Memory B cell (primary cell): Measurements from ENCODE around the gene ZMAT5.

Experiments used
- ATAC-seq: fragments of 150-1000 bp; cut with Tn5 transposase; 2 replicates; pipeline ENCODE4 v1.10.0; 2021; ENCODE audit warnings: low read depth, mild to moderate bottlenecking, moderate library complexity
- DNase-seq, 2 donors: peaks; one replicate each; pipeline ENCODE4 v3.0.0; 2022; ENCODE audit warnings: low spot score in 2 of 2
- H3K27ac Mint-ChIP-seq: one replicate; pipeline ENCODE4 v1.8.0; 2022; ENCODE audit warnings: mild to moderate bottlenecking, moderate library complexity, mixed read lengths
- H3K27me3 Mint-ChIP-seq: one replicate; pipeline ENCODE4 v1.8.0; 2022; ENCODE audit warnings: mixed read lengths
- H3K36me3 Mint-ChIP-seq: one replicate; pipeline ENCODE4 v1.8.0; 2022; ENCODE audit warnings: mild to moderate bottlenecking, mixed read lengths
- H3K4me1 Mint-ChIP-seq: one replicate; pipeline ENCODE4 v1.8.0; 2022; ENCODE audit warnings: mixed read lengths
- H3K4me3 Mint-ChIP-seq: one replicate; pipeline ENCODE4 v1.8.0; 2022; ENCODE audit warnings: mild to moderate bottlenecking, moderate library complexity, mixed read lengths
- H3K9me3 Mint-ChIP-seq: one replicate; pipeline ENCODE4 v1.8.0; 2022; ENCODE audit warnings: mixed read lengths

Gene ZMAT5

DNA sequence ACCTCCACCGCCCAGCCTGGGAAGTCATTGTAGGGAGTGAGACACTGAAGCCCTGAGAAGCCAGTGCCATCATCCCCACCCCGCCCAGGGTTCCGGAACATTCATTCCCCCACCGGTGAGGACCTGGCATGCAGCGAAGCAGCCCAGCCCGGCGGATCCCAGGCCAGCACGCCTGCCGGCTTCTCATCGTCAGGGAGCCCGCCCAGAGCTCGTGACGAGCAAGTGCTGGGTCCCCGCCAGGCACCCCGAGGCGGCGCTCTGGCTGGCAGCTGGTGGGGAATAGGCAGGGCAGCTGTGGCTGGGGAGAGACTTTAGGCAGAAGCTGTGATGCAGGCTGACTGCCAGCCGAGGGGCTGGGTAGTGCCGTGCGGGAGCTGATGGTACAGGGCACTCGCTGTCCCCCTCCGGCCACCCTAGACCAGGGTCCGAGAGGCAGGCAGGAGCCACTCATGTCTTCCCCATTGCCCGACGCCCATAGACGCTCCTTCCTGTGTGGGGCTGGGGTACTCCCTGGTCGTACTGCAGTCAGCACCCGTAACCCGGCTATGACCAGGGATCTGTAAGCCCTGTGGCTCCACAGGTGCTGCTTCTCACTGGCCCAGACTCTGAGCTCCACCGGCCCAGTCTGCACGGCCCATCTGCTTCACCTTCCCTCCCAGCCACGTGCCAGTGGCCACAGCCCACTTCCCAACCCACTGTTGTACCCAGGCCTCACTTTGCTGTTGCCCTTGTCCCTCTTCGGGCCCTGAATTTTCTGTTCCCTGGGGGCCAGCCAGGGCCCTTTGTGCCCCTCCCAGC is 71.5 kb downstream of the ZMAT5 start:
- Mint-ChIP-seq H3K27ac (no peak overlapping the region), H3K27me3 (no peaks in the 10 kb centered on the region), H3K9me3 (no peaks in the 10 kb centered on the region), H3K4me1 (no peaks in the 10 kb centered on the region), H3K36me3 (peaks cover 30% of the 10 kb centered on the region), H3K4me3 (no peak overlapping the region)
- no peak for DNase-seq
- ATAC-seq: no peak

DNA sequence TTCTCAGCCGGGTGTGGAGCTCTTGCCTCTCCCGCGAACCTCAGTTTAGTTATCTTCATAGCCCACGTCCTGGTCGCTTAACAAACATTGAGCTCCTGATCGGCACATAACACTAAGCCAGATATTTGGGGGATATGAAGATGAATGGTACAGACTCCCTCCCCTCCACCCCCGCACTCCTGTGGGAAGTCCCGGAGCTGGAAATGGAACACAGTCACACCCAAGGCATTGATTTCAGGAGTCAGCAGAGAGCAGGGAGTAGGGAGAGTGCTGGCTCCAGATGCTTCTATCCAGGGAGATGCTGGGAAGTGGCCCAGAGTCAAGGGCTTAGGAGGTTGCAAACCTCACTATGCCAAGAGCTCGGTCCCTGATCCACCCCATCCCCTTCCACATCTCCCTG is 73.1 kb downstream of the ZMAT5 start:
- Mint-ChIP-seq H3K9me3 (no peaks in the 10 kb centered on the region), H3K27me3 (no peaks in the 10 kb centered on the region), H3K27ac (no peak overlapping the region), H3K4me1 (no peaks in the 10 kb centered on the region), H3K4me3 (no peak overlapping the region), H3K36me3 (peaks cover 33% of the 10 kb centered on the region)
- DNase-seq (no peak), ATAC-seq (no peak)

DNA sequence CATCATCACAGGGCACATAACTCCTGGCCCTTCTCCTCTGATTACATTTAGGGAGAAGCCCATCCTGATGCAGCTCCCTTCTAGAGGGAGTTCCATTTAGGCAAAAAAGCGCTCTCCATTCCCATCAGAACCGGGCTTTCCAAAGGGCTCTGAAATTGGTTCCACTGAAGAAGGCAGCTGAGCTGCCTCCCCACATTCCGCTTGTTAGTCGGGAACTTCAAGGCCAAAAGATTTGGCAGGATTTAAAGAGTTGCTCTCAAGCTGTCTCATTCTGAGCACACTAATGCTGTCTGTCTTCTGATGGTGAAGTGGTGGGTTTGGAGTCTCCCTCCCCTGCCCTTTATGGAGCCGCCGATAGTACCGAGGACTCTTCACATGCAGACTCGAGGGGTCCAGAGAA is 73.6 kb downstream of the ZMAT5 start:
- Mint-ChIP-seq H3K9me3 (no peaks in the 10 kb centered on the region), H3K4me3 (no peak overlapping the region), H3K27ac (no peak overlapping the region), H3K4me1 (no peaks in the 10 kb centered on the region), H3K27me3 (no peaks in the 10 kb centered on the region), H3K36me3 (peaks cover 32% of the 10 kb centered on the region)
- DNase-seq: no peak
- ATAC-seq: no peak

DNA sequence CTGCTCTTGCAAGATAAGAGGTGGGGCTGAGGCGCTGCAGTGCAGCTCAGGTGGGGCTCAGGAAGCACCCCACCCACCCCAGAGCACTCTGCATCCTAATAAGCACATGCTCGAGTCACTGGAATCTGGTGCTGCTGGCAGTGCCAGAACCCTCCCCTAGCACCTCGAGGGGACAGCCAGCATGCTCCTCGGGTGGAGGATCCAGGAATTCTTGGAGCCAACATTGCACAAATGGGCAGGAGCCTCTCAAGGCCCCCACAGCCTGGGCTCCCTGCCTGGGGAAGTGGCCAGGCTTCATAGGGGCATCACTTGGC is 74.5 kb downstream of the ZMAT5 start:
- Mint-ChIP-seq H3K27ac (no peak overlapping the region), H3K9me3 (no peaks in the 10 kb centered on the region), H3K4me1 (no peaks in the 10 kb centered on the region), H3K27me3 (no peaks in the 10 kb centered on the region), H3K36me3 (peaks cover 31% of the 10 kb centered on the region), H3K4me3 (no peak overlapping the region)
- no peak for DNase-seq
- no peak for ATAC-seq

DNA sequence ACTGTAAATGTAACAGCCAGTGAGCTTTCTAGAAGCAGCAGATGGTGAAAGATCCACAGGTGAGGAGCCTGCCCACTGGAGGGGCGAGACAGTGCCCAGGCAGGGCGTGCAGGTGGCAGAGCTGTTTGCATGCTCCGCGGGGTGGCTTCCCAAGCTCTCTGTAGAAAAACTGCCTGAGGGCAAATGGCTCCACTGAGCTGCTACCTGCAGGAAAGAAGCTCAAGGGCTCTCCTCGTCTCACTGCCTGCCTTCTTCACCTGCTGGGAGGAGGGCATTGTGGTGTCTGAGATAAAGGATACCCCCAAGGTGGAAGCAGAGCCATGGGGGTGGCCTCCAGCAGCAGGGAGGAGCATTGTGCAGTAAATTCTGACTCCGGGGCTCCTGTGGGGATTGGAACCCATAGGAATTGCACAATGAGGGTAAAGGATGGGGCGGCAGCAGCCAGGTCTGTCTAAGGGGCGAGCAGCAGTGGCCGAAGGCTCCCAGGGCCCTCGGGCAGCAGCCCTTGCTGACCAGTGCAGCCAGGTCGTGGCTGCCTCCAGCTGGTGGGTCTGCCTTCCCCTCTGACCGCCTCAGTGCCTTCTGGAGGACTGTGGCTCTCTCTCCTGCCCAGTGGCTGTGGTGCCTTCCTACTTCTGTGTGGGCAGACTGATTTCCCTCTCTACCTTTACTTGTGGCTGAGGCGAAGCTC is 75.0 kb downstream of the ZMAT5 start:
- H3K27ac Mint-ChIP-seq: no peak overlapping the region
- H3K4me3 Mint-ChIP-seq: no peak overlapping the region
- peaks cover 33% of the 10 kb centered on the region for H3K36me3 Mint-ChIP-seq
- H3K27me3 Mint-ChIP-seq: no peaks in the 10 kb centered on the region
- H3K4me1 Mint-ChIP-seq: no peaks in the 10 kb centered on the region
- ATAC-seq: no peak
- H3K9me3 Mint-ChIP-seq: no peaks in the 10 kb centered on the region
- DNase-seq: no peak

DNA sequence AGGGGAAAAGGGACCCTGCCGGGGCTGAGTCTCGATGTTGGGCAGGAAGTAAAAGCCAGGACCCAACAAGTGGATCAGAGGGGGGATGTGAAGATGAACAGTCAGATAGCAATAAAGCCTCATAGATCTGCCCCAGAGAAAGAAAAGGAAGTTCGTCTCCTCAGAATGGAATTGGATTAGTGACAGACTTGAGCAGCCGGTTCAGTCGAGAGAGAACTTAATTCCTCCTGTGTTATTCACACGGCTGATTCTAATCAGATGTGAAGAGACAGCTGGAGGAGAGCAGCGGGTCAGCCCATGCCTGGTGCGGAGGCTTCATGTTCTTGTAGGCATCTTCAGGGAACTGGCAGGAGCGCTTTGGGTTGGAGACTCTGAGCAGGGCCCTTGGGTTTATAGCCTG is 76.3 kb downstream of the ZMAT5 start:
- Mint-ChIP-seq H3K36me3 (peaks cover 29% of the 10 kb centered on the region), H3K4me1 (no peaks in the 10 kb centered on the region)

DNA sequence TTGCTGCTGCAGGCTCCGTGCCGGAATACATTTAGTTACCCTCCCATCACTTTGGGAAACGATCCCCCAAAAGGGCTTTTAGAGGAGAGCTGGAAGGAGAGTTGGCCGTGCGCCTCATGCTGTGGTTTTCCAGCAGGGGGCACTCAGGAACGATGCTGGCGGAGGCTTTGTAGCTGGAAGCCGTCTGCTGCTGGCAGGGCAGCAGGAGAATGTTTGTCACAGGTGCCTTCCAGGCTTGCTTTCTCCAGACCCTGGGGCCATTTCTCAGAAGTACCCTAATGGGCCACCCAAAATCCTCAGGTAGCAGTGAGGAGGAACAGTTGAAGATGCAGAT is 77.0 kb downstream of the ZMAT5 start:
- Mint-ChIP-seq H3K4me3 (no peak overlapping the region), H3K9me3 (no peaks in the 10 kb centered on the region), H3K27me3 (no peaks in the 10 kb centered on the region), H3K4me1 (no peaks in the 10 kb centered on the region), H3K27ac (no peak overlapping the region), H3K36me3 (peaks cover 27% of the 10 kb centered on the region)
- ATAC-seq: no peak
- no peak for DNase-seq

More for the DNA sequence above, 76.3 kb downstream of the ZMAT5 start:
- DNase-seq: no peak
- no peaks in the 10 kb centered on the region for H3K27me3 Mint-ChIP-seq
- ATAC-seq: no peak
- no peaks in the 10 kb centered on the region for H3K9me3 Mint-ChIP-seq
- H3K4me3 Mint-ChIP-seq: no peak overlapping the region
- no peak overlapping the region for H3K27ac Mint-ChIP-seq

DNA sequence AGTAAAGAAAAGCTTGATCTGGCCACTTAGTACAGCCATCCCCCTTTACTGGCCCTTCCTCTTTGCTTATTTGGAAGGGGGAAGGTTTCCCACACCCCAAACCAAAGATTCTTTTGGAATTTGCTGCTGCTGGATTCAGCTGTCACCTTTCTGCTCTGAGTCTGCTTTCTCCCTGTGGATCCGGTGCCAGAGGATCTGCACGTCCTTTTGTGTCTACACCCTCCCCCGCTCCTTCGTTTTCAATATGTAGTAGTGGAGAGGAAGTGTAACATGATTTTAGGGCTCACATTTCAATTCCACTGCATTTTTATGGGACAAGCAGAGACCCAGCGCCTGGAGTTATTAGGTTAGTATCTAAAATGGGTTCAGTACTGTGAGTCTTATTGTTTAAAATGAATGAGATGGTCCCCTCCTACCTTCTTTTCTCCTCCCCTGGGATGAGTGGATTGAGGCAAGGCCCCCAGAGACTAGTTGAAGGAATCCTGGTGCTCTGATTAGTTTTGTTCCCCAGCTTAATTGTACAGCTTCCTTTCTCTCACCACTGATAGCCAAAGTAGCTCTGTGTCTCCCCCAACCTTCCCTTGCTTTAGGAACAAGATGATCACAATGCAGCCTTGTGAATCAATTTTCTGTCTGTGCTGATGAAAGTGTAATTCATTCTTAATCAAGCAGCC is 77.5 kb downstream of the ZMAT5 start:
- Mint-ChIP-seq H3K4me1 (no peaks in the 10 kb centered on the region), H3K27ac (no peak overlapping the region), H3K27me3 (no peaks in the 10 kb centered on the region), H3K4me3 (no peak overlapping the region), H3K9me3 (no peaks in the 10 kb centered on the region), H3K36me3 (peaks cover 23% of the 10 kb centered on the region)
- no peak for ATAC-seq
- DNase-seq: no peak

DNA sequence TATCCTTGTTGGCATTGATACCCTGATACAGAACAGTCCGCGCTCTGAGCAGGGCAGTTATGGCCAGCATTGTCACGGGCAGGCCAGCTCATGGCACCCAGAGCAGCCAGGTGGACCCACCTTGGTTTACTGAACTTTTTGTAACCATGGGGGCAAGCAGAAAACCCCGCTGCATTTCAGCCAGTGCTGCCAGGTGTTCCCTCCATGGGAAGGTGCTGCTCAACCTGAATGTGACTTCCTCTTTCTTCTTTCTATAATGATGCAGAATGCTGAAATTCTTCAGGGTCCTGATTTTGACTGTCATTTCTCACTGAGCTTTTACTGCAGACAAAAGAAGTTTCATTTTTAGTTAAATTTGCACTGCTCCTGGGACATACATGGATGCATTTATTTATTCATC is 82.6 kb downstream of the ZMAT5 start:
- DNase-seq (no peak), ATAC-seq (no peak)
- Mint-ChIP-seq H3K9me3 (no peaks in the 10 kb centered on the region), H3K36me3 (peaks cover 27% of the 10 kb centered on the region), H3K27me3 (no peaks in the 10 kb centered on the region), H3K27ac (no peak overlapping the region), H3K4me3 (no peak overlapping the region), H3K4me1 (no peaks in the 10 kb centered on the region)

DNA sequence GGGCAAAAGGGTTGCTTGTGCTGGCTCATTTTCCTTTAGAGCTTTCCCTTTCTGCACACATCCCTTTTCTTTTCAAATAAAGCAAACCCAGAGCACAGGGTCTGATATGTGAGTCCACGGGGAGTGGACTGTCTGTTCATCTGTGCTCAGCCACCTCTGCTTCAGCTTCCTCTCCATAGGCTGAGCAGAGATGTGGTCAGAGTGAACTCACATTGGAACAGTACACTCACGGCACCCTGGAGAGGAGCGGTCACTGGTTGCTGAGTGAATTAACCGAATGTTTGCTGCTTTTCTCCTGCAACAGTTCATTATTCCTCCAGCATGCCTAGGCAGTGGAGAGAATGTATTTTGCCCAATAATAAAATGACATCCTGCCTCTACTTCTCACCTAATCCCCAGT is 83.3 kb downstream of the ZMAT5 start:
- Mint-ChIP-seq H3K36me3 (peaks cover 27% of the 10 kb centered on the region), H3K27ac (no peak overlapping the region), H3K27me3 (no peaks in the 10 kb centered on the region), H3K4me1 (no peaks in the 10 kb centered on the region), H3K9me3 (no peaks in the 10 kb centered on the region), H3K4me3 (no peak overlapping the region)
- DNase-seq (no peak), ATAC-seq (no peak)
